GM23338 (cell line): Measurements from ENCODE around the gene STXBP3. TPM values are rescaled to one million over a fixed set of nuclear protein-coding genes. Genes with fewer than 3 reads are reported as not detected.

Experiments used
- ATAC-seq: fragments of 200-7000 bp; cut with Tn5 transposase; 3 replicates; pipeline ENCODE4 v1.9.1; 2020
- DNase-seq: peaks from one replicate; pipeline ENCODE4 v3.0.0-alpha.2; 2015; ENCODE audit warnings: low spot score
- H2AFZ ChIP-seq: fragments of 200-600 bp; sonication (generic); 2 replicates; pipeline ENCODE4 v1.8.0; 2016; ENCODE audit warnings: antibody characterized with exemption, mild to moderate bottlenecking, moderate library complexity
- H3F3A ChIP-seq: fragments of 200-600 bp; sonication (generic); replicated peaks from 2 replicates; pipeline ENCODE4 v1.8.0; 2017; ENCODE audit warnings: antibody characterized with exemption, mixed run types, low read depth
- H3K27ac ChIP-seq: fragments of 200-600 bp; sonication (generic); 2 replicates; pipeline ENCODE4 v1.6.1; 2016; ENCODE audit warnings: low read depth
- H3K27me3 ChIP-seq: fragments of 200-600 bp; sonication (generic); 2 replicates; pipeline ENCODE4 v1.8.0; 2016; ENCODE audit warnings: mild to moderate bottlenecking, mixed run types, moderate library complexity; ENCODE audit not compliant: insufficient read depth
- H3K36me3 ChIP-seq: fragments of 200-600 bp; sonication (generic); 2 replicates; pipeline ENCODE4 v1.8.0; 2016; ENCODE audit warnings: mild to moderate bottlenecking; ENCODE audit not compliant: insufficient read depth
- H3K4me1 ChIP-seq: fragments of 200-600 bp; sonication (generic); 2 replicates; pipeline ENCODE4 v1.8.0; 2016; ENCODE audit warnings: mild to moderate bottlenecking, moderate library complexity; ENCODE audit not compliant: insufficient read depth
- H3K4me2 ChIP-seq: fragments of 200-600 bp; sonication (generic); 2 replicates; pipeline ENCODE4 v1.7.1; 2017; ENCODE audit warnings: mixed run types
- H3K4me3 ChIP-seq: fragments of 200-600 bp; sonication (generic); 2 replicates; pipeline ENCODE4 v1.6.1; 2016; ENCODE audit warnings: mixed run types
- H3K79me2 ChIP-seq: fragments of 200-600 bp; sonication (generic); replicated peaks from 2 replicates; pipeline ENCODE4 v1.8.0; 2017; ENCODE audit warnings: mild to moderate bottlenecking; ENCODE audit not compliant: insufficient read depth
- H3K9me2 ChIP-seq: fragments of 200-600 bp; sonication (generic); 2 replicates; pipeline ENCODE4 v1.8.0; 2017; ENCODE audit not compliant: insufficient read depth
- H4K20me1 ChIP-seq: fragments of 200-600 bp; sonication (generic); replicated peaks from 2 replicates; pipeline ENCODE4 v1.8.0; 2017; ENCODE audit warnings: mild to moderate bottlenecking; ENCODE audit not compliant: insufficient read depth
- H3K27ac Mint-ChIP-seq: 2 replicates; pipeline ENCODE4 v1.8.0; 2020; ENCODE audit warnings: inconsistent platforms, mild to moderate bottlenecking, moderate library complexity, mixed read lengths
- H3K27me3 Mint-ChIP-seq: 3 replicates; pipeline ENCODE4 v1.8.0; 2022; ENCODE audit warnings: low read depth, mild to moderate bottlenecking, moderate library complexity, mixed read lengths, inconsistent platforms; ENCODE audit not compliant: insufficient read depth, poor library complexity
- H3K36me3 Mint-ChIP-seq: 3 replicates; pipeline ENCODE4 v1.8.0; 2021; ENCODE audit warnings: low read depth, mild to moderate bottlenecking, inconsistent platforms, moderate library complexity, mixed read lengths
- H3K4me1 Mint-ChIP-seq: 3 replicates; pipeline ENCODE4 v1.8.0; 2020; ENCODE audit warnings: mild to moderate bottlenecking, inconsistent platforms, mixed read lengths
- H3K4me3 Mint-ChIP-seq: 3 replicates; pipeline ENCODE4 v1.8.0; 2021; ENCODE audit warnings: moderate library complexity, mild to moderate bottlenecking, inconsistent platforms, mixed read lengths
- H3K9me3 Mint-ChIP-seq: 3 replicates; pipeline ENCODE4 v1.8.0; 2020; ENCODE audit warnings: moderate library complexity, mild to moderate bottlenecking, inconsistent platforms, mixed read lengths
- CREB1 ChIP-seq: fragments of 250-450 bp; sonication (Bioruptor Pico); IDR thresholded peaks from 2 replicates; pipeline ENCODE4 v1.5.0; 2020; ENCODE audit warnings: low read depth, mild to moderate bottlenecking, moderate library complexity
- EZH2 ChIP-seq: fragments of 200-600 bp; sonication (generic); IDR thresholded peaks from one replicate; pipeline ENCODE4 v1.8.0; 2017; ENCODE audit warnings: antibody characterized with exemption, mild to moderate bottlenecking, low read depth; ENCODE audit not compliant: unreplicated experiment
- EZH2phosphoT487 ChIP-seq: fragments of 200-600 bp; sonication (generic); IDR thresholded peaks from one replicate; pipeline ENCODE4 v1.8.1; 2018; ENCODE audit warnings: antibody characterized with exemption; ENCODE audit not compliant: unreplicated experiment
- STAT1 ChIP-seq: IDR thresholded peaks from one replicate; pipeline ENCODE4 v1.6.1; 2016; ENCODE audit warnings: antibody characterized with exemption; ENCODE audit not compliant: unreplicated experiment
- ZNF331 ChIP-seq: fragments of 250-450 bp; sonication (Bioruptor Pico); IDR thresholded peaks from 2 replicates; pipeline ENCODE4 v1.5.0; 2020; ENCODE audit warnings: low read depth, mild to moderate bottlenecking, moderate library complexity
- polyA plus RNA-seq: library from polyadenylated mRNA; unstranded; fragments of >200 nt; fragmentation: Nextera tagmentation; extraction: Ambion mirVana; gene quantifications from 2 replicates; pipeline ENCODE4 v1.2.1, GENCODE V29; 2016
- total RNA-seq: library from RNA; depleted of rRNA; stranded (reverse); fragments of >200 nt; shearing (Covaris generic); gene quantifications from 2 replicates; pipeline ENCODE4 v1.2.3, GENCODE V29; 2014
- TF ChIP-seq, protein P1 (sequence below): IDR thresholded peaks from one replicate; pipeline ENCODE4 v1.6.1; 2018; ENCODE audit warnings: antibody characterized with exemption; ENCODE audit not compliant: unreplicated experiment
- TF ChIP-seq, protein P2 (sequence below), 2 experiments: fragments of 200-600 bp in 1 of 2; sonication (generic) in 1 of 2; conservative IDR thresholded peaks; 2 replicates each; pipeline versions ENCODE4 v1.5.1 to v1.6.1; 2016 to 2017; ENCODE audit warnings: antibody characterized with exemption in 2 of 2, low read depth in 2 of 2, mild to moderate bottlenecking in 2 of 2, moderate library complexity in 1 of 2
- TF ChIP-seq, protein P3 (sequence below): fragments of 250-450 bp; sonication (Bioruptor Pico); IDR thresholded peaks from 2 replicates; pipeline ENCODE4 v1.5.0; 2020; ENCODE audit warnings: mild to moderate bottlenecking, moderate library complexity

Gene STXBP3
- total and polyA plus RNA-seq, 2 experiments from 2014 or later = 28.5 to 37.4 TPM

DNA sequence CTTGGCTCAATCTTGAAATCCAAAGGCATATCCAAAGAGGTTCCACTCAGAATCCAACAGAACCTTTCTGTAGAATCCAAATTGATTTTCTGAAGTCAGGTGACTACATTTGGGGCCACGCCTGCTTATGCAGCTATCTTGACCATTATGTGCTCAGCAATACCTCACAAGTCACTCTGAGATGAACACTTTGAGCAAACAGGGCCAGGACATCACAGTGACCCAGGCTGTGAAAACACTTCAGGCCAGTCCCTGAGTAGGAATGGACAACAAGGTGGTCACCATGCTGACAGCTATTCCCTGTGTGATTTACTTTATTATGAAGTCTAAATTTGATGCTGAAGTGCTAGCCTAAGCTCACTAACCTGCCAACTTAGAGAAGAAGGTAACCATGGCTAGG is 110.5 kb downstream of the STXBP3 start, which contains the start of gene AKNAD1:
TSS of gene AKNAD1 (minus strand) at position 101 of the 400 bp plus-strand sequence. CDS start 4,430 bp downstream, outside the sequence.
- DNase-seq = no peak
- no peak for ATAC-seq
- Mint-ChIP-seq H3K4me1 (peaks cover 10% of the 10 kb centered on the region), H3K36me3 (no peaks in the 10 kb centered on the region), H3K9me3 (no peaks in the 10 kb centered on the region), H3K4me3 (no peak within 1 kb of the TSS), H3K27me3 (no peaks in the 10 kb centered on the region), H3K27ac (no peak within 1 kb of the TSS)
- Histone ChIP-seq H3K27ac (no peak within 1 kb of the TSS), H3K27me3 (no peaks in the 10 kb centered on the region), H3K4me3 (no peak within 1 kb of the TSS), H3K79me2 (no peaks in the 10 kb centered on the region), H3K36me3 (no peaks in the 10 kb centered on the region), H3F3A (0 out of 2 replicates have a peak, but pooled peaks cover 4% of the 10 kb centered on the region), H2AFZ (0 out of 2 replicates have a peak within 1 kb of the TSS, but pooled peaks have one; percentile 28), H3K9me2 (no peaks in the 10 kb centered on the region), H3K4me2 (no peak within 1 kb of the TSS), H3K4me1 (0 out of 2 replicates have a peak, but pooled peaks cover 6% of the 10 kb centered on the region), H4K20me1 (no peaks in the 10 kb centered on the region)
- TF ChIP-seq EZH2 (no peak), CREB1 (CRISPR knock-in tag) (no peak), STAT1 (no peak), ZNF331 (CRISPR knock-in tag) (no peak)
- TF ChIP-seq, protein P1, sequence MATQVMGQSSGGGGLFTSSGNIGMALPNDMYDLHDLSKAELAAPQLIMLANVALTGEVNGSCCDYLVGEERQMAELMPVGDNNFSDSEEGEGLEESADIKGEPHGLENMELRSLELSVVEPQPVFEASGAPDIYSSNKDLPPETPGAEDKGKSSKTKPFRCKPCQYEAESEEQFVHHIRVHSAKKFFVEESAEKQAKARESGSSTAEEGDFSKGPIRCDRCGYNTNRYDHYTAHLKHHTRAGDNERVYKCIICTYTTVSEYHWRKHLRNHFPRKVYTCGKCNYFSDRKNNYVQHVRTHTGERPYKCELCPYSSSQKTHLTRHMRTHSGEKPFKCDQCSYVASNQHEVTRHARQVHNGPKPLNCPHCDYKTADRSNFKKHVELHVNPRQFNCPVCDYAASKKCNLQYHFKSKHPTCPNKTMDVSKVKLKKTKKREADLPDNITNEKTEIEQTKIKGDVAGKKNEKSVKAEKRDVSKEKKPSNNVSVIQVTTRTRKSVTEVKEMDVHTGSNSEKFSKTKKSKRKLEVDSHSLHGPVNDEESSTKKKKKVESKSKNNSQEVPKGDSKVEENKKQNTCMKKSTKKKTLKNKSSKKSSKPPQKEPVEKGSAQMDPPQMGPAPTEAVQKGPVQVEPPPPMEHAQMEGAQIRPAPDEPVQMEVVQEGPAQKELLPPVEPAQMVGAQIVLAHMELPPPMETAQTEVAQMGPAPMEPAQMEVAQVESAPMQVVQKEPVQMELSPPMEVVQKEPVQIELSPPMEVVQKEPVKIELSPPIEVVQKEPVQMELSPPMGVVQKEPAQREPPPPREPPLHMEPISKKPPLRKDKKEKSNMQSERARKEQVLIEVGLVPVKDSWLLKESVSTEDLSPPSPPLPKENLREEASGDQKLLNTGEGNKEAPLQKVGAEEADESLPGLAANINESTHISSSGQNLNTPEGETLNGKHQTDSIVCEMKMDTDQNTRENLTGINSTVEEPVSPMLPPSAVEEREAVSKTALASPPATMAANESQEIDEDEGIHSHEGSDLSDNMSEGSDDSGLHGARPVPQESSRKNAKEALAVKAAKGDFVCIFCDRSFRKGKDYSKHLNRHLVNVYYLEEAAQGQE = no peak

DNA sequence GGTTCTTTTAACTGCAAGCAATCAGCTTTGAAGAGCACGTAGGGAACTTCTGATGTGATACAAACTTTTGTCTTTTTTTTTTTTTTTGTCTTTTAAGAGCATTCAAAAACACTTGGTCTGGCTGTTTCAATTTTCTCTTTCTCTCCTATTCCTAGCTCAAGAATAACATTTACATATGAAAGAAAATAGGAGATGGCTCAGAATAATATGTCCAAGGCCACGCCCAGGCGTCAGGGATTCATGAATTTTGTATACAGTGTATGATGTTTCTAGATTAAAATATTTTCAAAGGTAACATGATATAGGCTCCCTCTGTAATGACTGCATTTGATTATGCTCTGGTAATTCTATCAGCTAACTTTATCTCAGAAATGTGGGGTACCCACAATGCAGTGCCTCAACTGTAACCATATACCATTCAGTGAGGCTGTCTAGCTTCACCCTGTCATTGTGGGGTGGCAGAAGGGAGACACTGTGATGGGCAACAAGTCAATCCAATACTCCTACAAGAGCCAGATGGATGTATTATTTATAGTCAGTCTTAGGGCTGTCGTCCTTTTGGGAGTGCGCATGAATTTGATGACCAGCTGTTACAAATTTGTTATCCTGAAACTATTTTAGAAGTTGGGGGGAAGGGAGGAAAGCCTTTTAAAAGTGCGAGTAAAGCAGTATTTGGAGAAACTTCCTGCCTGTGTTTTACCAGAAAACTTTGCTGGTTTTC is 111.9 kb downstream of the STXBP3 start:
- Mint-ChIP-seq H3K36me3 (no peaks in the 10 kb centered on the region), H3K27me3 (no peaks in the 10 kb centered on the region), H3K4me3 (no peak overlapping the region), H3K27ac (no peak overlapping the region), H3K4me1 (peaks cover 10% of the 10 kb centered on the region), H3K9me3 (no peaks in the 10 kb centered on the region)
- no peak for ATAC-seq
- no peak for DNase-seq
- Histone ChIP-seq H2AFZ (peak overlapping the region; percentile 45; the same call in 1 of the 2 replicates), H3K79me2 (no peaks in the 10 kb centered on the region), H3K27me3 (no peaks in the 10 kb centered on the region), H3K4me3 (no peak overlapping the region), H3K9me2 (no peaks in the 10 kb centered on the region), H3K36me3 (no peaks in the 10 kb centered on the region), H3K4me2 (no peak overlapping the region), H3K27ac (no peak overlapping the region), H3K4me1 (0 out of 2 replicates have a peak, but pooled peaks cover 6% of the 10 kb centered on the region), H3F3A (0 out of 2 replicates have a peak, but pooled peaks cover 4% of the 10 kb centered on the region), H4K20me1 (no peaks in the 10 kb centered on the region)
- TF ChIP-seq STAT1 (no peak), EZH2phosphoT487 (no peak), ZNF331 (CRISPR knock-in tag) (no peak)
- TF ChIP-seq, protein P2, sequence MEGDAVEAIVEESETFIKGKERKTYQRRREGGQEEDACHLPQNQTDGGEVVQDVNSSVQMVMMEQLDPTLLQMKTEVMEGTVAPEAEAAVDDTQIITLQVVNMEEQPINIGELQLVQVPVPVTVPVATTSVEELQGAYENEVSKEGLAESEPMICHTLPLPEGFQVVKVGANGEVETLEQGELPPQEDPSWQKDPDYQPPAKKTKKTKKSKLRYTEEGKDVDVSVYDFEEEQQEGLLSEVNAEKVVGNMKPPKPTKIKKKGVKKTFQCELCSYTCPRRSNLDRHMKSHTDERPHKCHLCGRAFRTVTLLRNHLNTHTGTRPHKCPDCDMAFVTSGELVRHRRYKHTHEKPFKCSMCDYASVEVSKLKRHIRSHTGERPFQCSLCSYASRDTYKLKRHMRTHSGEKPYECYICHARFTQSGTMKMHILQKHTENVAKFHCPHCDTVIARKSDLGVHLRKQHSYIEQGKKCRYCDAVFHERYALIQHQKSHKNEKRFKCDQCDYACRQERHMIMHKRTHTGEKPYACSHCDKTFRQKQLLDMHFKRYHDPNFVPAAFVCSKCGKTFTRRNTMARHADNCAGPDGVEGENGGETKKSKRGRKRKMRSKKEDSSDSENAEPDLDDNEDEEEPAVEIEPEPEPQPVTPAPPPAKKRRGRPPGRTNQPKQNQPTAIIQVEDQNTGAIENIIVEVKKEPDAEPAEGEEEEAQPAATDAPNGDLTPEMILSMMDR (conservative IDR thresholded peaks at IDR 0.05; ENCODE audit: low read depth in 2 of 2) = no peak
- TF ChIP-seq, protein P3, sequence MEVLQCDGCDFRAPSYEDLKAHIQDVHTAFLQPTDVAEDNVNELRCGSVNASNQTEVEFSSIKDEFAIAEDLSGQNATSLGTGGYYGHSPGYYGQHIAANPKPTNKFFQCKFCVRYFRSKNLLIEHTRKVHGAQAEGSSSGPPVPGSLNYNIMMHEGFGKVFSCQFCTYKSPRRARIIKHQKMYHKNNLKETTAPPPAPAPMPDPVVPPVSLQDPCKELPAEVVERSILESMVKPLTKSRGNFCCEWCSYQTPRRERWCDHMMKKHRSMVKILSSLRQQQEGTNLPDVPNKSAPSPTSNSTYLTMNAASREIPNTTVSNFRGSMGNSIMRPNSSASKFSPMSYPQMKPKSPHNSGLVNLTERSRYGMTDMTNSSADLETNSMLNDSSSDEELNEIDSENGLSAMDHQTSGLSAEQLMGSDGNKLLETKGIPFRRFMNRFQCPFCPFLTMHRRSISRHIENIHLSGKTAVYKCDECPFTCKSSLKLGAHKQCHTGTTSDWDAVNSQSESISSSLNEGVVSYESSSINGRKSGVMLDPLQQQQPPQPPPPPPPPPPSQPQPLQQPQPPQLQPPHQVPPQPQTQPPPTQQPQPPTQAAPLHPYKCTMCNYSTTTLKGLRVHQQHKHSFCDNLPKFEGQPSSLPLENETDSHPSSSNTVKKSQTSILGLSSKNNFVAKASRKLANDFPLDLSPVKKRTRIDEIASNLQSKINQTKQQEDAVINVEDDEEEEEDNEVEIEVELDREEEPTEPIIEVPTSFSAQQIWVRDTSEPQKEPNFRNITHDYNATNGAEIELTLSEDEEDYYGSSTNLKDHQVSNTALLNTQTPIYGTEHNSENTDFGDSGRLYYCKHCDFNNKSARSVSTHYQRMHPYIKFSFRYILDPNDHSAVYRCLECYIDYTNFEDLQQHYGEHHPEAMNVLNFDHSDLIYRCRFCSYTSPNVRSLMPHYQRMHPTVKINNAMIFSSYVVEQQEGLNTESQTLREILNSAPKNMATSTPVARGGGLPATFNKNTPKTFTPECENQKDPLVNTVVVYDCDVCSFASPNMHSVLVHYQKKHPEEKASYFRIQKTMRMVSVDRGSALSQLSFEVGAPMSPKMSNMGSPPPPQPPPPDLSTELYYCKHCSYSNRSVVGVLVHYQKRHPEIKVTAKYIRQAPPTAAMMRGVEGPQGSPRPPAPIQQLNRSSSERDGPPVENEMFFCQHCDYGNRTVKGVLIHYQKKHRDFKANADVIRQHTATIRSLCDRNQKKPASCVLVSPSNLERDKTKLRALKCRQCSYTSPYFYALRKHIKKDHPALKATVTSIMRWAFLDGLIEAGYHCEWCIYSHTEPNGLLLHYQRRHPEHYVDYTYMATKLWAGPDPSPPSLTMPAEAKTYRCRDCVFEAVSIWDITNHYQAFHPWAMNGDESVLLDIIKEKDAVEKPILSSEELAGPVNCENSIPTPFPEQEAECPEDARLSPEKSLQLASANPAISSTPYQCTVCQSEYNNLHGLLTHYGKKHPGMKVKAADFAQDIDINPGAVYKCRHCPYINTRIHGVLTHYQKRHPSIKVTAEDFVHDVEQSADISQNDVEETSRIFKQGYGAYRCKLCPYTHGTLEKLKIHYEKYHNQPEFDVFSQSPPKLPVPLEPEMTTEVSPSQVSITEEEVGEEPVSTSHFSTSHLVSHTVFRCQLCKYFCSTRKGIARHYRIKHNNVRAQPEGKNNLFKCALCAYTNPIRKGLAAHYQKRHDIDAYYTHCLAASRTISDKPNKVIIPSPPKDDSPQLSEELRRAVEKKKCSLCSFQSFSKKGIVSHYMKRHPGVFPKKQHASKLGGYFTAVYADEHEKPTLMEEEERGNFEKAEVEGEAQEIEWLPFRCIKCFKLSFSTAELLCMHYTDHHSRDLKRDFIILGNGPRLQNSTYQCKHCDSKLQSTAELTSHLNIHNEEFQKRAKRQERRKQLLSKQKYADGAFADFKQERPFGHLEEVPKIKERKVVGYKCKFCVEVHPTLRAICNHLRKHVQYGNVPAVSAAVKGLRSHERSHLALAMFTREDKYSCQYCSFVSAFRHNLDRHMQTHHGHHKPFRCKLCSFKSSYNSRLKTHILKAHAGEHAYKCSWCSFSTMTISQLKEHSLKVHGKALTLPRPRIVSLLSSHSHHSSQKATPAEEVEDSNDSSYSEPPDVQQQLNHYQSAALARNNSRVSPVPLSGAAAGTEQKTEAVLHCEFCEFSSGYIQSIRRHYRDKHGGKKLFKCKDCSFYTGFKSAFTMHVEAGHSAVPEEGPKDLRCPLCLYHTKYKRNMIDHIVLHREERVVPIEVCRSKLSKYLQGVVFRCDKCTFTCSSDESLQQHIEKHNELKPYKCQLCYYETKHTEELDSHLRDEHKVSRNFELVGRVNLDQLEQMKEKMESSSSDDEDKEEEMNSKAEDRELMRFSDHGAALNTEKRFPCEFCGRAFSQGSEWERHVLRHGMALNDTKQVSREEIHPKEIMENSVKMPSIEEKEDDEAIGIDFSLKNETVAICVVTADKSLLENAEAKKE (CRISPR knock-in tag) = no peak
